Right hindlimb (tissue), 1 donor: ENCODE measurements around the gene TEX52.
"Not testable (repeated sequence)": the region's sequence is repeated elsewhere in the genome, so short reads cannot be mapped to it uniquely, and the experiment has no call there.

Experiments used
- DNase-seq: peaks from one replicate; pipeline ENCODE4 v3.0.0-alpha.2; 2018

The TEX52 gene

DNA sequence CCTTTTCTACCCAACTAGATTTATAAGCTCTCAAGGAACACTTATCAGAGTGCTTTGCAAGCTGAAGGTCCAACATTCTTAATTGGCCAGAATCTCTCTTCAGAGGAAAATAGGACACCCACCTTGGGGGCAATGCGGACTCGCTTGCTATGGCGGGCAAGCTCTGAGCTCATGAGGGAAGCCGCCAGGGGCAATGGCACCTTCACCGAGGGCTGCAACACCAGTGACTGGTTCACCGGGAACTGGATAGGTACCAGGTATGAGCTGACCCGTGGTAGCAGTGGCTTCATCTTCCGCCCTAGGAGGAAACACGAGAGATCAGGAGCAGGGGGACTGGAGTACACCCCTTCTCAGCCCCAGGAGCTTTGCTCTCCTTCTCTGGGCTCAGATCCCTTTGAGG lies 7.4 kb upstream of the TEX52 start:
- DNase-seq: no peak

DNA sequence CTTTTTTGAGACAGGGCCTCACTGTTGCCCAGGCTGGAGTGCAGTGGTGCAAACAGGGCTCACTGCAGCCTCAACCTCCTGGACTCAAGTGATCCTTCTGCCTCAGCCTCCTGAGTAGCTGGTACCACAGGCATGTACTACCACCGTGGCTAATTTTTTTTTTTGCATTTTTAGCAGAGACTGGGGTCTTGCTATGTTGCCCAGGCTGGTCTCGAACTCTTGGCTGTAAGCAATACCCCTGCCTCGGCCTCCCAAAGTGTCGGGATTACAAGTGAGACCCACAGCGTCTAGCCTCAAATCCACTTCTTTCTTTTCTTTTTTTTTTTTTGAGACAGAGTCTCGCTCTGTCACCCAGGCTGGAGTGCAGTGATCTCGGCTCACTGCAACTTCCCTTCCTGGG lies 6.6 kb upstream of the TEX52 start:
- DNase-seq: not testable (repeated sequence)

DNA sequence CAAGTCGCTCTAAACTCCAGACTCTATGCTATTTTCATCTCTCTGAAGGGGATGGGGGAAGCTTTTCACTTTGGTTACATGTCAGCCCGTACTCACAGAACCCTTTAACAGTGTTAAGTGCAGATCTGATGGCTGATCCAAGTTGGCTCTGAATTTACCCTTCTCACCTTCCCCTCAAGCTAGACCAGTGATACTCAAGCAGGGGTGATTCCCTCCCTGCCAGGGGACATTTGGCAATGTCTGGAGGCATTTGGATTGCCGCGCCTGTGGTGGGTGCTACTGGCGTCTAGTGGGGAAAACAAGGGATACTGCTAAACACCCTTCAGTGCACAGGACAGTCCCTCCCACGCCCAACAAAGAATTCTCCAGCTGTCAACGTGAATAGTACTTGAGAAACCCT lies 6.0 kb upstream of the TEX52 start:
- DNase-seq: no peak

DNA sequence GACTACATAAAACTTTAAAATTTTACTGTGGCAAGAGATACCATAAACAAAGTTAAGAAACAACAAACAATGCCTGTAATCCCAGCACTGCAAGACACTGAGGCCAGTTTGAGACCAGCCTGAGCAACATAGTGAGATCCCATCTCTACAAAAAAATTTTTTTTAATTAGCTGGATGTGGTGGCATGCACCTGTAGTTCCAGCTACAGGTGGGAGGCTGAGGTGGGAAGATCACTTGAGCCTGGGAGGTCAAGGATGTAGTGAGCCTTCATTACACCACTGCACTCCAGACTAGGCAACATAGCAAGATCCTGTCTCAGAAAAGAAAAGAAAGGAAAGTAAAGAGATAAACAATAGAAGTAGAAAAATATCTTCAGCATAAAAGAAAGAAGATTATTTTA lies 3.3 kb upstream of the TEX52 start:
- no peak for DNase-seq

DNA sequence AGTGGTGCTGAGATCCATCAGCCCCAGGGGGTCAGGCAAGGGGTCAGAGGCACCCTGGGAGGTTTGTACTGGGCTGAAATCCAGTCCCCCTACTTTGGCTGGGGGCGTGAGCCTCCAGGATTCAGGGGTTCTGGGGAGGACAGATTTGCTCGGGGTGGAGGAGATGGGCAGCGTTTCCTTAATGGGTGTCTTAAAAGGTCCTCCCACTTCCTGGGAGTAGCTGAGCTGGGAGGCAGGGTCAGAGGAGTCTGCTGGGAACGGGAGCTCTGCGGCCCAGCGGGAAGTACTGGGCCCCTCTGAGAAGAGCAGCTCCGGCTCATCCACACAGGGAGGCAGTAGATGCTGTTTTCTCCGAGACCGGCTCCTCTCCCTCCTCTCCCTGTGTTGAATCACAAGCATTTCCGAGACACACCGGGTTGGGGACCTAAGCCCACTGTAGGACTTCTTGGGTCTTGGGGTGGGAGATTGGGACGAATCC lies 2.1 kb upstream of the TEX52 start:
- DNase-seq: no peak

DNA sequence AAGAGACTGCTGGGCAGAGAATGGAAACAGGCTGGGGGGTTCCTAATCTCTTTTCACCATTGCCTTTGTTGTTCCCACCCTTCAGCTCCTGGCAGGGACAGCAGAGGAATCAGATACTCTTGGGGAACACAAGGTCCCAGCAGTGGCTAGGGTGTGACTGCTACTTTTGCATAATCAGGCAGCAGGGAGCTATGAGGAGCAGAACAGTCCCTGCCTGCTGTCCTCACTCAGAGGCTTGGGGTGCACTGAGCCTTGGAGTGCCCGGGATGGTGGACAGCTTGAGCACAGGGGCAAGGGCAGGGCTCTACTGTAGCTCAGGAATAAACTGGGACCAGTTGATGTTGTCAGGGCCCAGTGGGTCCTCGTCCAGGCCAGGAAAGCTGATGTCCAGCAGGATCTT lies 1.5 kb upstream of the TEX52 start:
- no peak for DNase-seq

DNA sequence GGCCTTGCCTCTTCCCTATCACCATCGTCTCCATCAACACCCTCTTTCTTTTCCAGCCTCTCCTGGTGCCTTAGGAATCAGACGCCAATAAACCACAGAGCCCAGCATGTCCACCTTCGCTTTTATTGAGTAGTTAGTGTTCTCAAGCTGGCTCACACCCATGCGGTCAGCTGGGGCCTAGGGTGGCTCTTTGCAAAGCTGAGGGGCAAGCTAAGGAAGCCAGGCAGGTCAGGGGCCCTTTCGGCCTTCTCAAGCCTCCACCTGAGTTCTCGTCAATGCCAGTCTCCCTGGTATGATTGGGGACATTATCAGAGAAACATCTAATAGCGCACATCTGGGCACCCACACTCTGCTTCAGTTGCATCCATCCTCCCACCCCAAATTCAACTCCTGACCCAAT lies 737 bp upstream of the TEX52 start:
- no peak for DNase-seq

DNA sequence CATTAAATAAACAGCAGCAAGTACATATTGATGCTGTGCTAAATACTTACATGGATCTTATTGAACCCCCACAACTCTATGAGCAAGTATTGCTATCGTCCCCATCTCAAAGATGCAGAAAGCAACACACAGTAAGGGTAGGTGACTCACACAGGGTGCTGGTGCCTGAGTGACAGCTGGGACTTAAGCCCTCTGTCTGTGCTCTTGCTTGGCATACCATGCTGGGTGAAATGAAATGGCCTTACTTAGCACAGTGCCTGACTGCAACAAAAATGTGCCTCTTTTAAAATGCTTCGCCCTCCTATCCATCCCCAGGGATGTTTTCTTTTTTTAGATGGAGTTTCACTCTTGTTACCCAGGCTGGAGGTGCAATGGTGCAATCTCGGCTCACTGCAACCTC lies 788 bp downstream of the TEX52 start:
- no peak for DNase-seq

DNA sequence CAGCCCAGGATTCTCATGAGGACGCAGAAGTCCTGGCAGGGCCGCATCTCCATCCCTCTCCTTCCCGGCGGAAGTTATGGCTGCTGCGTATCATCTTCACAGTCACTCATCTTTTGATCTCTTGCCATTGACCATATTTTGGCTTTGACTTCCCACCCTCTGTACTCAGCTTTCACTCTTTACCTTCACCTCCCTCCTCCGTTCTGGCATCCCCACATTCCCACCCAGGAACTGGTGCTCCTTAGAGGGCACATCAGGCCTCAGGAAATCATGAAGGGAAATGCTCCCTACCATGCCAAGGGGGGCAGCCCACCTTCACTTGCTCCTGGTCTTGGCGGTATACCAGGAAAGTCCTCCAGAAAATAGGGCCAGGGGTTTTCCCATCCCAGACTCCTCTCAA lies 1.3 kb downstream of the TEX52 start:
- no peak for DNase-seq

DNA sequence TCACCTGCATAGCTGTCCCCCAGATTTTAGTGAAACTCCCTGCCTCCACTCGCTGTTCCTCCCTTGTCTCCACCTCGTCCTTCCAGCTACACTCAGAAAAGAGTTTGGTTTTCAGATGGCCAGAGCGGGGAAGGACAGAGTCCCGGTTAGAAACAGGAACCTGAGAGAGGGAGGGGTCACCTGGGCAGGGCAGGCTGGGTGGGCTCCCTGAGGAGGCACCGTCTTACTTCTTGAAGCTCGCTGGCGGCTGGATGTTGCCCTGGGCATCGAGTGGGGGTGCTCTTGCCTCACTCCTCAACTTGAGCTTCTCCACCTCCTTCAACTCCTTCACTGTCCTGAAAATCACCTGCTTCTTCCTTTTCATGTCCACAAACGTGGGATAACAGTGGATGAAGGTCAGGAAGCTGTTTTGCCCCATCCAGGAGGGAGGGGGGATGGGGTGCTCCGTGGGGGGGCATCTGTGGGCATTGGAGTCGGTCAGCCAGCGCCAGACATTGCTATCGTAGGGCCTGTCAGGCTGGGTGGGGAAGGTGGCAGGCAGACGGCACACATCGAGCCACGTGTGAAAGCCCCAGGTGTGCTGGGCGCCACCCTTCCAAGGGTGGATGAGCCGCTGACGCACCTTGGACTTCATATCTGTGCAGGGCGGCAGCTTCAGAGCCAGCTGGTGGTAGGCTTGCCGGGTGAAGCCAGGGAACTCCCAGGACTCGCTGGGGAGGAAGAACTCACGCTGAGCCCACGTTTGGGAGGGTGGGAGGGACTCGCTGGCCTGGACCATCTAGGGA lies 2.0 kb downstream of the TEX52 start:
- DNase-seq: no peak

DNA sequence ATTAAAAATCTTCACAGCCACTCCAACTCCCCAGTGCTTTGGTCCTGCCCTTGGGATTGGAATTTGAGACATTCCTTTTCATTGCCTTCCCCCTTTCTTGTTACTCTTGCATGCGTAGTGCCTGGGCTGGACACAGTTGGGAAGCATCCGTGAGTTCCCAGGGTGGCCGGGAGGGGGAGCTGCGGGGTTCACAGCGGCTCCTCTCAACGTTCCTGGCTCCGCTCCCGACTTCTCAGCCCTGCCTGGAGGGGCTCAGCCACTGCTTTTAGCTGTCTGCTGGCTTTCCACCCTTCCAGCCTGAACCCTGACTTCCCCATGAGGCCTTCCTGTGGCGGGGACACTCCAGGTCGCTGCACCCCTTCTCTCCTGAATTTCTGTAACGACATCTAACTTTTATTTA lies 3.2 kb downstream of the TEX52 start:
- peak; percentile 88 for DNase-seq

DNA sequence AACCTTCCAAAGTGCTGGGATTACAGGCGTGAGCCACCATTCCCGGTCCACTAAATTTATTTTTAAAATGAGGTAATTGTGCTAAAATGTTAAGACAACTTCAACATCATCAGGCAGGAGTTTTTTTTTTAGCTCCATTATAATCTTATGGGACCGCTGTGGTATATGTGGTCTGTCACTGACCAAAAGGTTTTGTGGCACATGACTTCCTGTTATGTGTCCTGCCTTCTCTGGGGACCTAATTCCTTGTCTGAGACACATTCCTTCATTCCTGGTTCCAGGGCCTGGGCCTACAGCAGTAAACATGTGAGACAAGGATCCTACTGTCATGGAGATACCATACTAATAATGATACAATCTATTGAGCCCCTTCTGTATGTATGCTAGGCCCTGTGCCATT lies 4.9 kb downstream of the TEX52 start:
- no peak for DNase-seq

DNA sequence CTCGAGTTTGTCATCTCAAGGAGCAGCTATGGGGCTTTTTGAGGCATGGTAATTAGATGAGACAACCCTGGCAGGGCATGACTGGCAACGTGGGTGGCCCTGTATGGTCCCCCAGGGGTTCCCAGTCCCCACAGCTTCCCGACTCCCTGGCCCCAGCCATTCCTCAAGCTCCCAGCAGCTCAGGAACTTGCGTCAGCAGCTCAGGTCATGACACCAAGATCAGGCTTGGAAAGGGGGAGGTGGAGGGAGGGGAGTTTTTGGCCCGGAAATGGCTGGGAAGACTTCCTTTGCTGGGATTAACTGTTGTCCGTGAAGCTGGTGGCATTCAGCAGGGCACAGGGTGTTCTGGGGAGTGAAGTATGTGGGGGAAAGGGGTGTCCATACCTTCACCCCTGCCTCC lies 11.6 kb downstream of the TEX52 start:
- DNase-seq: peak; percentile 58

DNA sequence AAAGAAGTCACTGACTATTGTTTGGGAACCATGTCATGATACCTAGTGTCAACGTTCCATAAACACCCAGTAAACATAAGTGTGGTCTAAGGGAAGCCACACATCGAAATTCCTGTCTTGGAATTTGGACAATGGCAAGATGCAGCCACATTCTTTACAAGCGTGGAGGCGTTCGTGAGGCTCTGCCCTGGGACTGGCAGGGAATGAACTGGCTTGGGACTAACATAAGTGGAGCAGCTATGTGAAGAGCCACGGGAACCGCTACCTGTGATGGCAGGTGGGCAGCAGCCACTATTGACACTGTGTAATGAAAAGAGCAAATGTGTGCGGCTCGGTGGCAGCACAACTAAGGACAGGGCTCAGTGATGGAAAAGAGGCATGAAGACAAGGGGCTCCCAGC lies 12.1 kb downstream of the TEX52 start:
- DNase-seq: no peak

DNA sequence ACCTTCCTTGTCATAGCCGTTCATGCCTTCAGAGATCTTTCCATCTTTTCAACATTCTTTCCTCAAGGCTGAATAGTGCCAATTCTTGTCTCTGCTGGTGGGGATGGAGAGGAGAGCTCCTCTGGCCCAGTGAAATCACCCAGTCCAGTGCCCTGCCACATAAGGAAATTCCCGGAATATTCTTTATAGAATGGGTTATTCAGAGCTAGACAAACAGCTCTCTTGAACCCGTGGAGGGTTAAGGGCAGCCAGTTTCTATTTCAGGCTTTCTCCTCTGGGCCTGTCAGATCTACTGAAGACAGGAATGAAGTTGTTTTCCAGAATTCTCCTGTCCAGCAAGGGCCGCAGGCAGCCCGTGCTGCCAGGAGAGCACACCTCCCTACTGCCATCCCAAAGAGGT lies 13.9 kb downstream of the TEX52 start:
- no peak for DNase-seq

DNA sequence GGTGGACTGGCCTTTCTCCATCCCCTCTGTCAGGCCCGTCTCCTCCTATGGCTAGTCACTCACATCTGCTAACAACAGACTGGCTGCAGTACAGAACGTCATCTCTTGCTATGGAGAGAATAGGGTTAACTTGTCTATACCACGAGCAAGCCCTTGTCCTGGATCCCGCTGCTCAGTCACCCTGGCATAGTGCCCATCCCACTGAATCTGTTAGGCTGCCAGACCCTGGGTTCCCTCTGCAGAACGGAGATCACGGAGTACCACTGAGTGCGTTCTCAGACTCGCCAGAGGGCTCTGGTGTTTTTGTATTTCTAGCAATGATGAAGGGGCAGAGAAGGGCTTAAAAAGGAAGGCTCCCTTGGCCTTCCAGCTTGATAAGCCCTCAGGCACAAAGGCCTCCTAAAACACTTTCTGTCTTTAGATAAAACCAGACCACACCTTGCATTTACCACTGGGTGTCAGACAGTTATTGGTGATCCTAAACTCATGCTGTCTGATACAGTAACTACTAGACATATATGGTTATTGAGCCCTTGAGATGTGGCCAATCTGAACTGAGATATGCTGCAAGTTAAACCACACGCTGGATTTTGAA lies 15.7 kb downstream of the TEX52 start:
- DNase-seq: no peak

DNA sequence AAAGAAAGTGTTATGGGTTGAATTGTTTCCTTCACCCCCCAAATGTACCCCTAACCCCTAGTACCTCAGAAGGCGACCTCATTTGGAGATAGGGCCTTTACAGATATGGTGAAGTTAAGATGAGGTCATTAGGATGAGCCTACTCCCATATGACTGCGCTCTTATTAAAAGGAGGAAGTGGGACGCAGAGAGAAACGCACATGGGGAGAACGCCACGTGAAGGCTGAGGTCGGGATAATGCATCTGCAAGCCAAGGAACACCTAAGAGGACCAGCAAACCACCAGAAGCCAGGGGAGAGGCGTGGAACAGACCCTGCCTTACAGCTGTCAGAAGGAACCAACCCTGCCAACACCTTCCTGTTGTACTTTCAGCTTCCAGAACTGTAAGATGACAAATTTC lies 20.3 kb downstream of the TEX52 start:
- DNase-seq: no peak

DNA sequence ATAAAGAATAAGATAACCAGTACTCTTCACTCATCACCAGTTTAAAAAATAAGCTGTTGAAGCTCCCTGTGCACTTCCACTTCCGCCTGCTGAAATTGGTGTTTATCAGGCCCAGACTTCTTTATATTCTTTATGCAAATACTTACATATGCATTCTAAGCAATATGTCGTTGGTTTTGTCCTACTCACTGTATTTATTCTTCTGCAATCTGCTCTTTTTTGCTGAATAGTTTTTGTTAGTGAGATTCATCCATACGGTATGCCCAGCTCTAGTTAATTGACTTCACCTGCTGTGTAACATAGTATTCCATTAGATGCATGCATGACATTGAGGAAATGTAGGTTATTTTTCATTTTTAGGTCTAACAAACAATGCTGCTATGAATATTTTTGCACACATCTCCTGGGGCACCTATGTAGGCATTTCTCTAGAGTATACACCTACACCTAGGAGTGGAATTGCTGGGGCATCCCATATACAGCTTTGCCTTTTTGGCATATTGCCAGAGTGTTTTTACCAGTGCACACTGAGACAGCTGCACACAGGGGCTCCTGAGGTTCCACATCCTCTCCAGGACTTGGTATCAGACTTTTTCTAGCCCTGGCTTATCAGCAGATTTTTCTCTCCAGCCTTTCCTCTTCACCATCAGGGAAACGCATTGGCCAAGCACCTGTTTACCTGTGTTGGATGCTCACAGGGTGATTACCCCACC lies 21.0 kb downstream of the TEX52 start:
- DNase-seq: no peak

DNA sequence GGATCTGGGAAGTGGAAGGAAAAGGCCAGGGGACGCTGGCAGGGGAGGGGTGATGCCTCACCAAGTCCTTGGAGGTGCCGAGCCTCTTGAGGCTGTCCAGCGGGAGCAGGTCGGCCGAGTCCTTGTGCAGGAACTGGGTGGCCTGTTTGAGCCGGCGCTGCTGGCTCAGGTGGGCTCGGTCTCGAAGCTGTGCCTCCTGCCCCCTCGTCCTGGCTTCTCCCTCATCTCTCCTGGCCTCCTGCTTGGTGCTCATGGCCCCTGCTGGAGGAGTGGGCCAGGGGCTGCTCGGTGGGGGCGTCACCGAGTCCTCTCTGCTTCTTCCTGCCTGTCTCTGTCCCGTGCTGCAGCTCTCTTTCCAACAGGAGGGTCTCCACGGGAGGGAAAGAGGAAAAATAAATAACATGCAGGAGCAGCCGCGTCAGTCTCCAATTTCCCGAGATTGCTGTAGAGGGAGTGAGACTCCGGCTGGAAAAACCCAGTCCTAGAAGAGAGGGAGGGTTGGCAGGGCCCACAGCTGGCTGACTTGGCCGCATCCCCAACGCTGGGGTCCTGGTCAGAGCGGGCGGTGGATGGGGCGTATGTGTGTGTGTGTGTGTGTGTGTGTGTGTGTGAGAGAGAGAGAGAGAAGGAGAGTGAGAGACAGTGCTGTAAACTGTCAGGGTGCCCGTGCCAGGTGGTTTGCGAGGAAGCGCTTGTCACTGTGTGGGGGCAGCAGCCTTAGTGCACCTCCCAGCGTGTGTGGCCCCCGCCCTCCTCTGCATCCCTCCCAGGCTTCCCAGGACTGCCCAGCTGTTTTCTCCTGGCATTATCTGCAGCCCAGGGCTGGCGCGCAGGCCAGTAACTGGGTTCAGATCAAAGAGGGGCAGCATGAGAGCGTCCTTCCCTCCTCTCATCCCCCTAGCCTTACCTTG lies 22.0 kb downstream of the TEX52 start, which contains the start of gene NRIP2:
NRIP2 (minus strand) TSS at position 455 of the 911 bp plus-strand sequence; CDS start at position 403, 52 bp downstream.
- peak; percentile 90 for DNase-seq

DNA sequence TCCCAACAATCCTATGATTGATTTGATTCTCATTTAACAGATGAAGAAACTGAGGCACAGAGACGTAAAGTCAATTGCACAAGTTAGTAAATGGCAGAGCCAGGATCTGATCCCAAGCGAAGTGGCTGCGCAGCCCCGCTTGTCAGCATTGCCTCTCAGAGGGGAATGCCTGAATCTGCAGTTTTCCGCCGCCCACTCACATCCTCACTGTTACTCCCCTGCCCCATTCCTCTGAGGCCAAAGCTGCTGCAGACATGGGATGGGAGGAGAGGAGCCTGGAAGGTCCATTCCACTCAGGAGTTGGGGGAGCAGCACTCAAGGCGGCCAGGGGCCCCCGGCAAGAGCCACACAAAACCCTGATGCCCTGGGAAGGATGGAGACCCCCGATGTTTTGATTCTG lies 23.0 kb downstream of the TEX52 start:
- no peak for DNase-seq

DNA sequence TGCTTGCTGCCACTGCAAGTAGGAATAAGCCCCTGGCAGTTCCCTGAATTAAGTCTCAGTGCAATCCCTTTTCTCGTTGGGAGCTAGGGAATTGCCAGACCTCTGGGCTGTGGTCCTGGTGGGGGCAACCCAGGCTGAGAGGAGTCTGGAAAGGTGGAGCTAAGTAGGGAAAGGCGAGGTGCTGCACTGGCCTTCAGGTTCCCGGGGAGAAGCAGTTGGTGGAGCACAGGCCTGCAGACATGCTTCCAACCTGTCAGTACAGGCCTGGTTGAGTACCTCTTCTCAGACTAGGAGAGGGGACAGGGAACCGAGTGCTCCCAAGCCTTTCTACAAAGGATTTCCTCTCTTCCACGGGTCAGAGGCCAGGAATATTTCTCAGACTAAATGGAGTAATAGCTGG lies 23.5 kb downstream of the TEX52 start:
- DNase-seq: no peak

DNA sequence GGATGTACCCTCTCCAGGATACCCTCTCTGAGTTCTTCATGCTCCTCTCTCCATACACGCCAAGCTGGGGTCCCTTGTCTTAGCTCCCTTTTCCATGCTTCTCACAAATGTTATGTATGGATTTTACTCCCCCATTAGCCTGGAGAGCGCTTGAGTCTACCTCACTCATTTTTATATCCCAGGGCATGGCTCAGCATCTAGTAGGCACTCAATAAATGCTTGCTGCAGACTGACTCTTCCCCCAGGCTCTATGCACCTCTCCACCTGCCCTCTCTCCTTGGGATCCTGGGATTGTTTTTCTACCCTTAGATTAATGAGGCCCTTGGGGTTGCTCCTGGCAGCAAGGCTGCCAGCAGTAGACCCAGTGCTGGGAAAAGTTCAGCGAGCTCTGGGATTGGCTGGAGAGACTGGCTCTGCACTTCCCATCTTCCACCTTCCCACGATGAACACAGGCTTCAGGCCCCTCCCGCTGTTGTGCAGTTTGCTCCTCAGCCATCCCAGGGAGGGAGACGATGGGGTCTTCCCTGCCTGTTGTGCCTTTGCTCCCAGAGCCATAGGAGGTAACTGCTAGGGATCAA lies 24.2 kb downstream of the TEX52 start:
- no peak for DNase-seq

DNA sequence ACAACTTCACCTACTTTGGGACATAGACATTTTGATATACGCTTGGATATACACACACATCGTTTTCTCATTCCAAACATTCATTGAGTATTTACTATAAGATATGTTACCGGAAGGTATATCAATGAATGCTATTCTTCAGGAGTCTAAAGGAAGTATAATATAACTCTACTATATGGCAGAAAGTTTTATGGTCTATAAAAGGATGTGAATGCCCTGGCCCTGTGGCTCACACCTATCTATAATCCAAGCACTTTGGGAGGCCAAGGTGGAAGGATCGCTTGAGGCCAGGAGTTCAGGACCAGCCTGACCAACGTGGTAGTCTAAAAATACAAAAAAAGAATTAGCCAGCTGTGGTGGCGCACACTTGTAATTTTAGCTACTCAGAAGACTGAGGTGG lies 27.6 kb downstream of the TEX52 start:
- no peak for DNase-seq
